PC-3 (cell line): Measurements from ENCODE around the gene PDXK. TPM values are rescaled to one million over a fixed set of nuclear protein-coding genes. Genes with fewer than 3 reads are reported as not detected.

Experiments used
- ATAC-seq: fragments of 200-7000 bp; cut with Tn5 transposase; 2 replicates; pipeline ENCODE4 v1.9.1; 2020; ENCODE audit warnings: mild to moderate bottlenecking, moderate library complexity
- BruUV-seq: library from RNA; stranded (reverse); fragments of 400-500 nt; replicated peaks from 2 replicates; lab custom pipeline; 2021; lab: Mats Ljungman, UMichigan
- CTCF ChIA-PET: fragments of 300-600 bp; sonication (Branson Sonifier 250); formaldehyde crosslinking; loops from one replicate; lab custom pipeline; 2022; ENCODE audit warnings: antibody characterized with exemption; lab: Charles Lee
- POLR2A ChIA-PET: fragments of 300-600 bp; sonication (Branson Sonifier 250); formaldehyde crosslinking; loops from one replicate; lab custom pipeline; 2022; ENCODE audit warnings: antibody characterized with exemption; ENCODE audit not compliant: unreplicated experiment; lab: Charles Lee
- DNase-seq: peaks from one replicate; pipeline ENCODE4 v3.0.0-alpha.2; 2015
- H2AFZ ChIP-seq: fragments of 300-600 bp; sonication (generic); 2 replicates; pipeline ENCODE4 v1.6.0; 2016; ENCODE audit warnings: antibody characterized with exemption, low read length
- H3F3A ChIP-seq: fragments of 300-600 bp; sonication (generic); one replicate; pipeline ENCODE4 v1.6.0; 2017; ENCODE audit warnings: antibody characterized with exemption, low read length, control low read depth, mild to moderate bottlenecking; ENCODE audit not compliant: unreplicated experiment
- H3K27ac ChIP-seq: fragments of 300-600 bp; sonication (generic); 2 replicates; pipeline ENCODE4 v1.5.1; 2016; ENCODE audit warnings: mild to moderate bottlenecking, low read length
- H3K27me3 ChIP-seq: fragments of 300-600 bp; sonication (generic); 2 replicates; pipeline ENCODE4 v1.6.1; 2016; ENCODE audit warnings: low read length, mixed read lengths
- H3K36me3 ChIP-seq: fragments of 300-600 bp; sonication (generic); 2 replicates; pipeline ENCODE4 v1.6.1; 2016; ENCODE audit warnings: low read depth, mixed run types, low read length, mixed read lengths
- H3K4me1 ChIP-seq: fragments of 300-600 bp; sonication (generic); 2 replicates; pipeline ENCODE4 v1.5.1; 2016; ENCODE audit warnings: low read length; ENCODE audit not compliant: insufficient read depth
- H3K4me2 ChIP-seq: fragments of 300-600 bp; sonication (generic); 2 replicates; pipeline ENCODE4 v1.6.0; 2016; ENCODE audit warnings: low read length
- H3K4me3 ChIP-seq: fragments of 300-600 bp; sonication (generic); 2 replicates; pipeline ENCODE4 v1.5.1; 2016; ENCODE audit warnings: mild to moderate bottlenecking, low read length, mixed read lengths
- H3K79me2 ChIP-seq: fragments of 300-600 bp; sonication (generic); 2 replicates; pipeline ENCODE4 v1.6.1; 2017; ENCODE audit warnings: low read length, mixed read lengths
- H3K9ac ChIP-seq: fragments of 300-600 bp; sonication (generic); 2 replicates; pipeline ENCODE4 v1.6.0; 2016; ENCODE audit warnings: mild to moderate bottlenecking, low read length
- H3K9me2 ChIP-seq: fragments of 300-600 bp; sonication (generic); replicated peaks from 2 replicates; pipeline ENCODE4 v1.6.1; 2016; ENCODE audit warnings: mixed run types, low read length, mixed read lengths
- H3K9me3 ChIP-seq: fragments of 300-600 bp; sonication (generic); 2 replicates; pipeline ENCODE4 v1.6.1; 2016; ENCODE audit warnings: low read length, mixed read lengths
- H4K20me1 ChIP-seq: fragments of 300-600 bp; sonication (generic); 2 replicates; pipeline ENCODE4 v1.6.1; 2016; ENCODE audit warnings: low read length, mixed read lengths
- CTCF ChIP-seq: fragments of 300-600 bp; sonication (generic); conservative IDR thresholded peaks from 2 replicates; pipeline ENCODE4 v1.5.1; 2017; ENCODE audit warnings: antibody characterized with exemption, low read depth, mild to moderate bottlenecking, low read length
- EZH2 ChIP-seq: fragments of 300-600 bp; sonication (generic); IDR thresholded peaks from one replicate; pipeline ENCODE4 v1.6.1; 2017; ENCODE audit warnings: antibody characterized with exemption, mild to moderate bottlenecking, low read length; ENCODE audit not compliant: unreplicated experiment
- EZH2phosphoT487 ChIP-seq: fragments of 300-600 bp; sonication (generic); IDR thresholded peaks from 2 replicates; pipeline ENCODE4 v1.6.1; 2018; ENCODE audit warnings: mild to moderate bottlenecking, antibody characterized with exemption, low read length, borderline replicate concordance
- intact Hi-C: fragments of 100-400 bp; cut with micrococcal nuclease; formaldehyde crosslinking; loops from 2 replicates; pipeline ENCODE4 v1.9.0; 2023
- total RNA-seq: library from RNA; depleted of rRNA; stranded (reverse); fragments of >200 nt; gene quantifications from 2 replicates; pipeline ENCODE4 v1.2.3, GENCODE V29; 2014

PDXK gene
- total RNA-seq, 1 experiment from 2014 or later, result 464 TPM

- H3K27ac ChIP-seq, result no peak overlapping the region
- no TSS peak for BruUV-seq
- H3K9me2 ChIP-seq, result no peaks in the 10 kb centered on the region
- H3K4me3 ChIP-seq, result no peak overlapping the region
- no peaks in the 10 kb centered on the region for H4K20me1 ChIP-seq
- no peak overlapping the region for H3K9ac ChIP-seq
- H3K9me3 ChIP-seq, result no peaks in the 10 kb centered on the region
- H3K27me3 ChIP-seq, result no peaks in the 10 kb centered on the region
- POLR2A ChIA-PET, result no interaction called here
- TF ChIP-seq CTCF, result no peak
- no peak for TF ChIP-seq EZH2
- no peak for TF ChIP-seq EZH2phosphoT487
- H3K4me1 ChIP-seq, result no peaks in the 10 kb centered on the region
- CTCF ChIA-PET, result no interaction called here
- no peak overlapping the region for H2AFZ ChIP-seq
- no peak overlapping the region for H3K4me2 ChIP-seq
- no peaks in the 10 kb centered on the region for H3F3A ChIP-seq
- peaks cover 43% of the 10 kb centered on the region for H3K36me3 ChIP-seq
- intact Hi-C loops, result no loop called here
- DNase-seq (no peak), ATAC-seq (no peak)
- no peaks in the 10 kb centered on the region for H3K79me2 ChIP-seq
Measured at GRCh38 chr21:43694437-43695079, 24.4 kb upstream of the PDXK start.

GRCh38 chr21:43696214-43696613, 22.7 kb upstream of the PDXK start:
- Histone ChIP-seq H3K36me3 (peaks cover 30% of the 10 kb centered on the region), H3K4me2 (no peak overlapping the region), H3K4me3 (no peak overlapping the region), H3K27me3 (no peaks in the 10 kb centered on the region), H3K4me1 (no peaks in the 10 kb centered on the region), H3K79me2 (no peaks in the 10 kb centered on the region), H4K20me1 (no peaks in the 10 kb centered on the region), H3F3A (no peaks in the 10 kb centered on the region), H2AFZ (no peak overlapping the region), H3K9ac (no peak overlapping the region), H3K9me3 (no peaks in the 10 kb centered on the region), H3K27ac (no peak overlapping the region), H3K9me2 (no peaks in the 10 kb centered on the region)
- no peak for ATAC-seq
- no TSS peak for BruUV-seq
- DNase-seq, result no peak
- CTCF ChIA-PET, result no interaction called here
- POLR2A ChIA-PET, result no interaction called here
- intact Hi-C loops, result no loop called here
- TF ChIP-seq EZH2 (no peak), EZH2phosphoT487 (no peak), CTCF (no peak)
